Heart right ventricle (tissue), 16 donors: ENCODE measurements around the gene PCTP. TPM values are rescaled to one million over a fixed set of nuclear protein-coding genes. Genes with fewer than 3 reads are reported as not detected.
A peak's percentile ranks its signal among the peaks of the same experiment; 100 is the strongest.

Experiments used
- ATAC-seq, 8 donors: fragments of 200-7000 bp; cut with Tn5 transposase; one replicate each; pipeline ENCODE4 v1.9.1; 2020; ENCODE audit warnings: mild to moderate bottlenecking in 8 of 8, moderate library complexity in 8 of 8, moderate number of reproducible peaks in 1 of 8
- DNase-seq, 2 donors: peaks; one replicate each; pipeline ENCODE4 v3.0.0-alpha.2; 2020
- H3K27ac ChIP-seq, 10 donors: fragments of 200-600 bp; sonication (generic) in 2 of 10; one replicate each; pipeline versions ENCODE4 v1.5.0 to v1.8.0; 2020 to 2022; ENCODE audit warnings: mild to moderate bottlenecking in 3 of 10
- H3K27me3 ChIP-seq, 7 donors: fragments of 200-600 bp; one replicate each; pipeline ENCODE4 v1.8.0; 2021 to 2022; ENCODE audit warnings: mild to moderate bottlenecking in 2 of 7
- H3K36me3 ChIP-seq, 9 donors: fragments of 200-600 bp; sonication (generic) in 1 of 9; one replicate each; pipeline versions ENCODE4 v1.5.0 to v1.8.0; 2020 to 2022; ENCODE audit warnings: mild to moderate bottlenecking in 2 of 9
- H3K4me1 ChIP-seq, 9 donors: fragments of 200-600 bp; sonication (generic) in 1 of 9; one replicate each; pipeline versions ENCODE4 v1.5.0 to v1.8.0; 2020 to 2022; ENCODE audit warnings: mild to moderate bottlenecking in 4 of 9
- H3K4me3 ChIP-seq, 10 donors: fragments of 200-600 bp; sonication (generic) in 2 of 10; one replicate each; pipeline versions ENCODE4 v1.5.0 to v1.8.0; 2020 to 2022; ENCODE audit warnings: mild to moderate bottlenecking in 7 of 10, moderate library complexity in 2 of 10
- H3K9me3 ChIP-seq, 11 donors: fragments of 200-600 bp in 10 of 11; sonication (generic) in 2 of 11; one replicate each; pipeline versions ENCODE4 v1.5.0 to v1.8.0; 2013 to 2022; ENCODE audit warnings: mild to moderate bottlenecking in 2 of 11, control low read depth in 1 of 11, moderate library complexity in 1 of 11
- CTCF ChIP-seq, 9 donors: fragments of 200-600 bp; sonication (generic) in 2 of 9; IDR thresholded peaks; one replicate each; pipeline versions ENCODE4 v1.5.0 to v1.8.0; 2021 to 2022; ENCODE audit warnings: antibody characterized with exemption in 9 of 9, mild to moderate bottlenecking in 5 of 9, moderate library complexity in 1 of 9
- WGBS, 2 donors: extraction: QIAGEN DNeasy Blood & Tissue Kit; methylation state at CpG; one replicate each; pipeline ENCODE4 v1.1.7; 2013; ENCODE audit warnings: inconsistent platforms in 1 of 2; 5-methylcytosine and 5-hydroxymethylcytosine counted together
- intact Hi-C, 10 donors: fragments of 100-400 bp; cut with DNase I; formaldehyde crosslinking; loops; one replicate each; pipeline versions ENCODE4 v1.11.1 to v1.14.2; 2022
- polyA plus RNA-seq, 2 donors: library from polyadenylated mRNA; stranded (reverse); fragments of 200-250 nt; gene quantifications; one replicate each; pipeline ENCODE4 v1.2.3, GENCODE V29; 2013
- total RNA-seq, 10 donors: library from RNA; stranded (reverse); fragmentation: NEBNext Ultra II Directional in 3 of 10; extraction: Animal tissue kit (Norgen Biotek cat#: 25700) in 3 of 10; gene quantifications; one replicate each; pipeline versions ENCODE4 v1.2.1 to v1.2.4, GENCODE V29; 2021 to 2023
- donor health status: Arrhythmogenic right ventricular cardiomyopathy.
- donor health status: ischemic (EF 13 %, LVEDD 7.1; RV severe dilation, severe dysfunction).
- donor health status: healthy with polysubstance abuse.
- donor health status: DM: no; HTN: yes; CAD: no.
- donor health status: DM: no; HTN: no; CAD: no.
- donor health status: ischemic (EF 25% LVEDD 6.9; RV normal size, moderate dysfunction).
- donor health status: ischemic (EF 25% LVEDD 5.7; RV mildly dilated, moderate dysfunction).
- donor health status: healthy.
- donor health status: DM: yes; HTN: yes; CAD: no.
- donor health status: Ischemic cardiomyopathy.
- donor health status: ischemic (EF 35%, LVEDD 5.7; RV mildly dilated, moderate dysfunction).
- donor health status: nonischemic (EF 11% LVEDD 7.7; RV severe dilation, severe dysfunction).
- donor health status: DM: yes; HTN: yes; CAD: no.
- donor health status: PGD.
- donor health status: ischemic (EF 29% LVEDD 5.4; RV normal size, mild dysfunction).
- donor health status: nonischemic (EF 23%, LVEDD 6.1; RV moderate dilation, normal function).

PCTP gene
- total and polyA plus RNA-seq, 12 donors, result 11.8 to 23.3 (median 18.5) TPM

GRCh38 chr17:55709984-55710383 lies 40.9 kb upstream of the PCTP start:
- Histone ChIP-seq H3K27ac (no peak overlapping the region), H3K27me3 (peaks cover 0 to 3% (median 0%) of the 10 kb centered on the region in 7 donors), H3K36me3 (no peaks in the 10 kb centered on the region), H3K9me3 (no peaks in the 10 kb centered on the region), H3K4me3 (no peak overlapping the region), H3K4me1 (peaks cover 0 to 16% (median 9%) of the 10 kb centered on the region in 9 donors)
- intact Hi-C loops, result loop anchor here in 1 of 10 donors (10.0 kb wide), 1 partner anchor 185 kb away; no protein-coding TSS in a partner anchor
- no peak for DNase-seq
- WGBS, 2 donors, result 88 to 93% methylated on average over 4 of the region's 4 CpGs
- no peak for ATAC-seq
- TF ChIP-seq CTCF (IDR thresholded peaks at IDR 0.05), result no peak

- Histone ChIP-seq H3K4me1 (peaks cover 0 to 16% (median 9%) of the 10 kb centered on the region in 9 donors), H3K9me3 (no peaks in the 10 kb centered on the region), H3K27me3 (peaks cover 0 to 3% (median 0%) of the 10 kb centered on the region in 7 donors), H3K4me3 (no peak overlapping the region), H3K36me3 (no peaks in the 10 kb centered on the region), H3K27ac (no peak overlapping the region)
- 84 to 85% methylated on average over 3 of the region's 3 CpGs for WGBS, 2 donors
- intact Hi-C loops, result loop anchor here in 1 of 10 donors (10.0 kb wide), 1 partner anchor 186 kb away; no protein-coding TSS in a partner anchor
- TF ChIP-seq CTCF (IDR thresholded peaks at IDR 0.05), result no peak
- DNase-seq (no peak), ATAC-seq (peak in 4 of 8 donors; percentile 31 to 47 (median 42))
Measured at GRCh38 chr17:55710410-55710809, 40.4 kb upstream of the PCTP start.

DNA sequence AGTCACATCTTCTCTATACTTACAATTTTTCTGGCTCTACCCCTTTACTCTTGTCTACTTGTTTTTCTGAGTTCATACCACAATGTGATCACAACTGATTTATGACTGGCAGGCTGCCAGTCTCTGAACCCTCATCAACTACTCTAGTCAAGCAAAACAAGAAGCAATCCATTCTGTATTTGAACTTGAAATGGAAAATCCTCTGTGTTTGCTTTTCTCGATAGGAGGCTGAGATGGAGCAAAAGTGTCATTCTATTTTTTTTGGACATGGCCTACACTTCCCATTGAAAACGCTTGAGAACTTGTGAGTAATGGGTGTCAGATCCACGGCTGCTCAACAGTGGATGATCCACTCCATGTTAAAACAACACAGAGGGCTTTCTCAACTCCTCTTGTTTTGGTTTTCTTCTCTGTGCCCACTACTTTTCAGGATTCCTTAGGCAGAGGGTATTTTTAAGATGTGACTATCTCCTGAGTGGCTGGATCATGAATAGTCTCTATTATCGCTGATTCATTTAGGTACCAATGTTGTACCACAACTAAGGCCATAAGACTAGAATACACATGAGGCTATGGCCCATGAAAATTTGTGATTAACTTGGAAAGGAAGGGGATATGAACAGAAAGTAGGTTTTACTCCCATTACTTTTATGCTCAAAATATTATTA lies 39.9 kb upstream of the PCTP start:
- no peak for TF ChIP-seq CTCF (IDR thresholded peaks at IDR 0.05)
- H3K27ac ChIP-seq, result no peak overlapping the region
- WGBS, 2 donors, result 85 to 89% methylated on average over 4 of the region's 4 CpGs
- no peak overlapping the region for H3K4me3 ChIP-seq
- intact Hi-C loops, result loop anchor here in 1 of 10 donors (10.0 kb wide), 1 partner anchor 186 kb away; no protein-coding TSS in a partner anchor
- no peaks in the 10 kb centered on the region for H3K36me3 ChIP-seq
- DNase-seq, result no peak
- peak in 3 of 8 donors; percentile 31 to 40 (median 34) for ATAC-seq
- H3K27me3 ChIP-seq, result peaks cover 0 to 3% (median 0%) of the 10 kb centered on the region in 7 donors
- H3K4me1 ChIP-seq, result peaks cover 0 to 16% (median 9%) of the 10 kb centered on the region in 9 donors
- H3K9me3 ChIP-seq, result no peaks in the 10 kb centered on the region

GRCh38 chr17:55717432-55717831 lies 33.4 kb upstream of the PCTP start:
- TF ChIP-seq CTCF (IDR thresholded peaks at IDR 0.05), result no peak
- H3K27me3 ChIP-seq, result peaks cover 0 to 6% (median 0%) of the 10 kb centered on the region in 7 donors
- H3K27ac ChIP-seq, result no peak overlapping the region
- no peaks in the 10 kb centered on the region for H3K9me3 ChIP-seq
- intact Hi-C loops, result loop anchor here in 7 of 10 donors (1.0 to 10.0 kb wide), 6 partner anchors 45 to 193 kb away; no protein-coding TSS in a partner anchor
- DNase-seq, result no peak
- no peak overlapping the region for H3K4me3 ChIP-seq
- 93 to 94% methylated on average over 4 of the region's 4 CpGs for WGBS, 2 donors
- no peak for ATAC-seq
- H3K36me3 ChIP-seq, result peaks cover 0 to 3% (median 0%) of the 10 kb centered on the region in 9 donors
- H3K4me1 ChIP-seq, result peaks cover 0 to 9% (median 3%) of the 10 kb centered on the region in 9 donors
